ENCODE data around the gene FYN.

GRCh38 chr6:111890988-111891387, 17.7 kb upstream of the FYN start:
- TF ChIP-seq POLR2A (IDR thresholded peaks at IDR 0.05): no peak
- no peak for TF ChIP-seq CTCF (IDR thresholded peaks at IDR 0.05)
